Lung (tissue), 12 donors: ENCODE data around the gene TMEM213. TPM values are rescaled to one million over a fixed set of nuclear protein-coding genes. Genes with fewer than 3 reads are reported as not detected.

Experiments used
- ATAC-seq: fragments of 200-7000 bp; cut with Tn5 transposase; one replicate; pipeline ENCODE4 v1.9.1; 2020; ENCODE audit warnings: moderate number of reproducible peaks; ENCODE audit not compliant: insufficient read depth, low FRiP score
- DNase-seq, 3 donors: peaks; one replicate each; pipeline ENCODE4 v3.0.0-alpha.2; 2013 to 2017
- H3K27ac ChIP-seq, 2 donors: one replicate each; pipeline ENCODE4 v1.5.1; 2013; ENCODE audit warnings: mild to moderate bottlenecking in 2 of 2, moderate library complexity in 2 of 2, control low read depth in 1 of 2, inconsistent platforms in 1 of 2, low read depth in 1 of 2, low read length in 1 of 2
- H3K27me3 ChIP-seq, 3 donors: one replicate each; pipeline ENCODE4 v1.5.1; 2013; ENCODE audit warnings: low read length in 2 of 3; ENCODE audit not compliant: control insufficient read depth in 3 of 3, insufficient read depth in 3 of 3
- H3K36me3 ChIP-seq, 4 donors: one replicate each; pipeline ENCODE4 v1.5.1; 2013; ENCODE audit warnings: low read length in 4 of 4, mild to moderate bottlenecking in 1 of 4, moderate library complexity in 1 of 4; ENCODE audit not compliant: control insufficient read depth in 4 of 4, insufficient read depth in 4 of 4
- H3K4me1 ChIP-seq, 5 donors: one replicate each; pipeline ENCODE4 v1.5.1; 2013; ENCODE audit warnings: low read length in 5 of 5, mild to moderate bottlenecking in 2 of 5, moderate library complexity in 1 of 5; ENCODE audit not compliant: control insufficient read depth in 5 of 5, insufficient read depth in 5 of 5
- H3K4me3 ChIP-seq: one replicate; pipeline ENCODE4 v1.5.1; 2013; ENCODE audit warnings: mild to moderate bottlenecking, control low read depth, moderate library complexity
- H3K9ac ChIP-seq, 2 donors: one replicate each; pipeline ENCODE4 v1.5.1; 2013; ENCODE audit warnings: low read length in 2 of 2, control low read depth in 1 of 2; ENCODE audit not compliant: insufficient read depth in 1 of 2
- H3K9me3 ChIP-seq, 4 donors: one replicate each; pipeline ENCODE4 v1.5.1; 2013; ENCODE audit warnings: low read length in 3 of 4, mild to moderate bottlenecking in 1 of 4, moderate library complexity in 1 of 4; ENCODE audit not compliant: control insufficient read depth in 4 of 4, insufficient read depth in 3 of 4
- CTCF ChIP-seq: IDR thresholded peaks from 2 replicates; pipeline ENCODE4 v1.5.1; 2012; ENCODE audit warnings: mild to moderate bottlenecking; ENCODE audit errors: control extremely low read depth, extremely low read depth
- WGBS, 2 donors: extraction: QIAGEN DNeasy Blood & Tissue Kit; methylation state at CpG; one replicate each; pipeline ENCODE4 v1.1.7; 2013; 5-methylcytosine and 5-hydroxymethylcytosine counted together
- polyA plus RNA-seq, 2 donors: library from polyadenylated mRNA; stranded (reverse); fragments of 200-250 nt; gene quantifications; one replicate each; pipeline ENCODE4 v1.2.1, GENCODE V29; 2013
- total RNA-seq, 2 donors: library from RNA; depleted of rRNA in 1 of 2; stranded (reverse); fragments of >200 nt in 1 of 2; gene quantifications; one replicate each; pipeline ENCODE4 v1.2.1, GENCODE V29; 2014 to 2021
- donor health status: control.
- donor health status: control.
- donor health status: Bipolar disorder and iron deficiency.
- donor health status: healthy.
- donor health status: DM: yes; HTN: yes; CAD: no.

Gene TMEM213
- total and polyA plus RNA-seq, 4 donors: 0.29 to 2.0 (median 0.83) TPM; not detected in 1

GRCh38 chr7:138813945-138814344 is 16.2 kb downstream of the TMEM213 start:
- H3K27ac ChIP-seq: no peak overlapping the region
- WGBS, 2 donors: 51 to 67% methylated on average over 2 of the region's 2 CpGs
- H3K9ac ChIP-seq: no peak overlapping the region
- no peaks in the 10 kb centered on the region for H3K27me3 ChIP-seq
- TF ChIP-seq CTCF: no peak
- DNase-seq (no peak), ATAC-seq (no peak)
- no peaks in the 10 kb centered on the region for H3K36me3 ChIP-seq
- H3K4me1 ChIP-seq: no peaks in the 10 kb centered on the region
- no peaks in the 10 kb centered on the region for H3K9me3 ChIP-seq
- H3K4me3 ChIP-seq: no peak overlapping the region

- WGBS, 2 donors: 91 to 97% methylated on average over 1 of the region's 1 CpG
- H3K4me3 ChIP-seq: no peak overlapping the region
- H3K9me3 ChIP-seq: no peaks in the 10 kb centered on the region
- H3K36me3 ChIP-seq: no peaks in the 10 kb centered on the region
- H3K27ac ChIP-seq: no peak overlapping the region
- ATAC-seq: no peak
- TF ChIP-seq CTCF: no peak
- H3K27me3 ChIP-seq: no peaks in the 10 kb centered on the region
- DNase-seq: no peak
- no peak overlapping the region for H3K9ac ChIP-seq
- no peaks in the 10 kb centered on the region for H3K4me1 ChIP-seq
Measured at GRCh38 chr7:138814816-138815332, 17.1 kb downstream of the TMEM213 start.

- Histone ChIP-seq H3K4me3 (no peak overlapping the region), H3K36me3 (no peaks in the 10 kb centered on the region), H3K27me3 (no peaks in the 10 kb centered on the region), H3K27ac (no peak overlapping the region), H3K4me1 (no peaks in the 10 kb centered on the region), H3K9ac (no peak overlapping the region), H3K9me3 (no peaks in the 10 kb centered on the region)
- ATAC-seq (no peak), DNase-seq (no peak)
- TF ChIP-seq CTCF: no peak
- 88 to 94% methylated on average over 1 of the region's 1 CpG for WGBS, 2 donors
Measured at GRCh38 chr7:138816650-138817049, 18.9 kb downstream of the TMEM213 start.

- WGBS, 2 donors: 78 to 96% methylated on average over 3 of the region's 3 CpGs
- Histone ChIP-seq H3K27me3 (no peaks in the 10 kb centered on the region), H3K9ac (no peak overlapping the region), H3K4me3 (no peak overlapping the region), H3K27ac (no peak overlapping the region), H3K9me3 (no peaks in the 10 kb centered on the region), H3K4me1 (no peaks in the 10 kb centered on the region), H3K36me3 (no peaks in the 10 kb centered on the region)
- no peak for DNase-seq
- no peak for ATAC-seq
- TF ChIP-seq CTCF: no peak
Measured at GRCh38 chr7:138819625-138820024, 21.8 kb downstream of the TMEM213 start.
